Adrenal gland (tissue), 12 donors: ENCODE measurements around the gene CDK6. TPM values are rescaled to one million over a fixed set of nuclear protein-coding genes. Genes with fewer than 3 reads are reported as not detected.
A peak's percentile ranks its signal among the peaks of the same experiment; 100 is the strongest.

Experiments
- DNase-seq, 7 donors: peaks; one replicate each; pipeline ENCODE4 v3.0.0-alpha.2; 2019 to 2020
- H3K27ac ChIP-seq, 5 donors: fragments of 200-600 bp; sonication (generic) in 4 of 5; 1 replicate in 3 of 5; 2 replicates in 2 of 5; pipeline versions ENCODE4 v1.5.1 to v1.8.0; 2016 to 2020; ENCODE audit warnings: mild to moderate bottlenecking in 1 of 5
- H3K27me3 ChIP-seq: fragments of 200-600 bp; 2 replicates; pipeline ENCODE4 v1.8.0; 2021
- H3K36me3 ChIP-seq, 2 donors: fragments of 200-600 bp; replicated peaks in 1 of 2; 1 replicate in 1 of 2; 2 replicates in 1 of 2; pipeline versions ENCODE4 v1.5.1 to v1.8.0; 2018 to 2022
- H3K4me1 ChIP-seq, 2 donors: fragments of 200-600 bp; replicated peaks in 1 of 2; 1 replicate in 1 of 2; 2 replicates in 1 of 2; pipeline versions ENCODE4 v1.5.1 to v1.8.0; 2018 to 2021
- H3K4me3 ChIP-seq, 4 donors: fragments of 200-600 bp; sonication (generic) in 3 of 4; one replicate each; pipeline ENCODE4 v1.5.1; 2016 to 2018
- H3K9me3 ChIP-seq, 3 donors: fragments of 200-600 bp; sonication (generic) in 1 of 3; replicated peaks in 1 of 3; 1 replicate in 2 of 3; 2 replicates in 1 of 3; pipeline versions ENCODE4 v1.5.1 to v1.8.0; 2016 to 2021
- CTCF ChIP-seq, 6 experiments: fragments of 450-650 bp in 4 of 6; fragments of 200-600 bp in 2 of 6; sonication (generic) in 1 of 6; IDR thresholded peaks; 1 replicate in 5 of 6; 2 replicates in 1 of 6; pipeline versions ENCODE4 v1.5.1 to v1.8.0; 2016 to 2021; ENCODE audit warnings: antibody characterized with exemption in 6 of 6, mild to moderate bottlenecking in 2 of 6, moderate library complexity in 1 of 6
- POLR2A ChIP-seq, 2 donors: fragments of 450-650 bp; IDR thresholded peaks; one replicate each; pipeline ENCODE4 v1.6.1; 2017; ENCODE audit warnings: antibody characterized with exemption in 2 of 2, mild to moderate bottlenecking in 2 of 2, moderate library complexity in 1 of 2
- WGBS, 4 donors: extraction: QIAGEN DNeasy Blood & Tissue Kit in 2 of 4; methylation state at CpG; one replicate each; pipeline versions ENCODE4 v1.1.5 to v1.1.7; 2013 to 2017; 5-methylcytosine and 5-hydroxymethylcytosine counted together
- intact Hi-C, 2 donors: fragments of 100-400 bp; cut with DNase I; formaldehyde crosslinking; loops; one replicate each; pipeline versions ENCODE4 v1.14.1 to v1.15.0; 2022 to 2023
- polyA plus RNA-seq, 3 donors: library from polyadenylated mRNA; stranded (reverse); fragments of 200-250 nt in 2 of 3; fragments of 350-450 nt in 1 of 3; fragmentation: Illumina TruSeq in 1 of 3; extraction: RNeasy Lipid Tissue Mini Kit (QIAGEN cat#74804) in 1 of 3; gene quantifications; one replicate each; pipeline ENCODE4 v1.2.3, GENCODE V29; 2013 to 2014
- total RNA-seq, 9 donors: library from RNA; depleted of rRNA in 4 of 9; stranded (reverse); fragments of >200 nt in 4 of 9; fragments of 120-200 nt in 1 of 9; fragmentation: NEBNext Ultra II Directional in 1 of 9; extraction: Animal tissue kit (Norgen Biotek cat#: 25700) in 1 of 9; gene quantifications; one replicate each; pipeline versions ENCODE4 v1.1.0 to v1.2.4, GENCODE V29; 2013 to 2023
- donor health status: healthy with polysubstance abuse.
- donor health status: Bipolar disorder and iron deficiency.
- donor health status: DM: yes; HTN: yes; CAD: no.
- donor health status: DM: no; HTN: no; CAD: no.
- donor health status: DM: no; HTN: no; CAD: no.
- donor health status: DM: yes; HTN: yes; CAD: no.

CDK6 gene
- total and polyA plus RNA-seq, 12 donors, result 2.5 to 151 (median 33.4) TPM

- H3K4me3 ChIP-seq, result no peak overlapping the region
- H3K9me3 ChIP-seq, result no peaks in the 10 kb centered on the region
- WGBS, 4 donors, result 65 to 89% (median 78%) methylated on average over 1 of the region's 1 CpG
- no peak for TF ChIP-seq CTCF (IDR thresholded peaks at IDR 0.05)
- TF ChIP-seq POLR2A (IDR thresholded peaks at IDR 0.05), result no peak
- no peaks in the 10 kb centered on the region for H3K36me3 ChIP-seq
- intact Hi-C loops, result no loop called here
- no peaks in the 10 kb centered on the region for H3K4me1 ChIP-seq
- no peak for DNase-seq
- no peak overlapping the region for H3K27ac ChIP-seq
- no peaks in the 10 kb centered on the region for H3K27me3 ChIP-seq
These were observed 46.4 kb upstream of the CDK6 start for GRCh38 chr7:92882760-92883159.

- no peak for DNase-seq
- Histone ChIP-seq H3K4me3 (no peak overlapping the region), H3K36me3 (no peaks in the 10 kb centered on the region), H3K9me3 (no peaks in the 10 kb centered on the region), H3K27me3 (no peaks in the 10 kb centered on the region), H3K4me1 (no peaks in the 10 kb centered on the region), H3K27ac (no peak overlapping the region)
- TF ChIP-seq CTCF (IDR thresholded peaks at IDR 0.05), result no peak
- no peak for TF ChIP-seq POLR2A (IDR thresholded peaks at IDR 0.05)
- WGBS, 4 donors, result 76 to 92% (median 85%) methylated on average over 3 to 4 of the region's 4 CpGs
- intact Hi-C loops, result no loop called here
These were observed 44.7 kb upstream of the CDK6 start for GRCh38 chr7:92881091-92881485.

- TF ChIP-seq CTCF (IDR thresholded peaks at IDR 0.05) (peak in 3 of 6 experiments; percentile 2 to 33 (median 26)), POLR2A (IDR thresholded peaks at IDR 0.05) (no peak)
- no peaks in the 10 kb centered on the region for H3K9me3 ChIP-seq
- no peak overlapping the region for H3K27ac ChIP-seq
- peak in 2 of 7 donors; percentile 15 to 17 for DNase-seq
- no peaks in the 10 kb centered on the region for H3K27me3 ChIP-seq
- WGBS, 4 donors, result 74 to 97% (median 88%) methylated on average over 2 of the region's 2 CpGs
- no peaks in the 10 kb centered on the region for H3K4me1 ChIP-seq
- H3K36me3 ChIP-seq, result no peaks in the 10 kb centered on the region
- intact Hi-C loops, result no loop called here
- H3K4me3 ChIP-seq, result no peak overlapping the region
These were observed 44.1 kb upstream of the CDK6 start for GRCh38 chr7:92880212-92881090.

- no peak for TF ChIP-seq POLR2A (IDR thresholded peaks at IDR 0.05)
- TF ChIP-seq CTCF (IDR thresholded peaks at IDR 0.05), result no peak
- intact Hi-C loops, result no loop called here
These were observed 41.0 kb upstream of the CDK6 start for GRCh38 chr7:92877367-92877766.

More at GRCh38 chr7:92877367-92877766, 41.0 kb upstream of the CDK6 start:
- no peak overlapping the region for H3K27ac ChIP-seq
- H3K36me3 ChIP-seq, result no peaks in the 10 kb centered on the region
- no peaks in the 10 kb centered on the region for H3K4me1 ChIP-seq
- no peak overlapping the region for H3K4me3 ChIP-seq
- no peaks in the 10 kb centered on the region for H3K9me3 ChIP-seq
- no peak for DNase-seq
- 74 to 91% (median 85%) methylated on average over 1 of the region's 1 CpG for WGBS, 4 donors
- H3K27me3 ChIP-seq, result no peaks in the 10 kb centered on the region
